H1 (cell line): ENCODE results near the gene MGAT5. TPM values are rescaled to one million over a fixed set of nuclear protein-coding genes. Genes with fewer than 3 reads are reported as not detected.

Experiments
- CTCF ChIA-PET: fragments of 300-600 bp; sonication (Branson Sonifier 250); formaldehyde crosslinking; loops from one replicate; lab custom pipeline; 2021; ENCODE audit not compliant: partially characterized antibody; lab: Charles Lee
- POLR2A ChIA-PET: fragments of 300-600 bp; sonication (Branson Sonifier 250); formaldehyde crosslinking; loops from one replicate; lab custom pipeline; 2021; ENCODE audit warnings: inconsistent platforms; ENCODE audit not compliant: partially characterized antibody; lab: Charles Lee
- DNase-seq, 2 experiments: peaks; one replicate each; pipeline versions ENCODE4 v3.0.0 to v3.0.0-alpha.2; 2010 to 2022; ENCODE audit warnings: low spot score in 2 of 2, low read depth in 1 of 2, mixed read lengths in 1 of 2
- FAIRE-seq: peaks from 2 replicates; lab custom pipeline; 2011; peaks lifted over from hg19 to GRCh38; lab: Jason Lieb, UNC
- H2AFZ ChIP-seq: 2 replicates; pipeline ENCODE4 v1.8.1; 2012; ENCODE audit warnings: low read length, inconsistent platforms
- H2AK5ac ChIP-seq: 2 replicates; pipeline ENCODE4 v1.6.1; 2013; ENCODE audit warnings: low read depth, low read length
- H2BK120ac ChIP-seq: replicated peaks from 2 replicates; pipeline ENCODE3; 2013; ENCODE audit warnings: low read depth, low read length, inconsistent platforms
- H2BK12ac ChIP-seq: 2 replicates; pipeline ENCODE4 v1.6.1; 2013; ENCODE audit warnings: low read depth, low read length
- H2BK15ac ChIP-seq: 2 replicates; pipeline ENCODE4 v1.6.1; 2013; ENCODE audit warnings: low read length
- H2BK20ac ChIP-seq: 2 replicates; pipeline ENCODE4 v1.6.1; 2013; ENCODE audit warnings: low read length
- H2BK5ac ChIP-seq: 2 replicates; pipeline ENCODE4 v1.6.1; 2013; ENCODE audit warnings: low read depth, low read length
- H3K14ac ChIP-seq: 2 replicates; pipeline ENCODE4 v1.6.1; 2013; ENCODE audit warnings: inconsistent platforms; ENCODE audit not compliant: insufficient read length
- H3K18ac ChIP-seq: 2 replicates; pipeline ENCODE4 v1.6.1; 2013; ENCODE audit warnings: low read length; ENCODE audit errors: extremely low read depth
- H3K23ac ChIP-seq: 2 replicates; pipeline ENCODE4 v1.6.1; 2013; ENCODE audit warnings: inconsistent platforms; ENCODE audit not compliant: insufficient read length
- H3K23me2 ChIP-seq: 2 replicates; pipeline ENCODE4 v1.6.1; 2013; ENCODE audit warnings: low read depth, low read length
- H3K27ac ChIP-seq: 2 replicates; pipeline ENCODE4 v1.6.1; 2011; ENCODE audit warnings: low read depth, low read length, inconsistent platforms
- H3K27me3 ChIP-seq, 4 experiments: replicated peaks in 1 of 4; 1 replicate in 1 of 4; 2 replicates in 3 of 4; pipeline versions ENCODE4 v1.6.1 to v1.8.1; 2011 to 2013; ENCODE audit warnings: low read length in 3 of 4, mild to moderate bottlenecking in 3 of 4, inconsistent platforms in 2 of 4, mixed read lengths in 2 of 4, moderate library complexity in 1 of 4; ENCODE audit not compliant: control insufficient read depth in 3 of 4, insufficient read depth in 3 of 4; ENCODE audit errors: extremely low read depth in 1 of 4
- H3K36me3 ChIP-seq, 4 experiments: 2 replicates each; pipeline versions ENCODE4 v1.6.1 to v1.8.1; 2011 to 2013; ENCODE audit warnings: mild to moderate bottlenecking in 4 of 4, low read length in 3 of 4, moderate library complexity in 2 of 4, control low read depth in 1 of 4, inconsistent platforms in 1 of 4; ENCODE audit not compliant: insufficient read depth in 4 of 4, control insufficient read depth in 2 of 4
- H3K4ac ChIP-seq: replicated peaks from 2 replicates; pipeline ENCODE3; 2013; ENCODE audit warnings: low read length, low read depth, mixed read lengths, inconsistent platforms; ENCODE audit not compliant: insufficient read length
- H3K4me1 ChIP-seq, 4 experiments: replicated peaks in 1 of 4; 1 replicate in 1 of 4; 2 replicates in 3 of 4; pipeline versions ENCODE4 v1.6.1 to v1.8.1; 2011 to 2013; ENCODE audit warnings: low read length in 3 of 4, inconsistent platforms in 2 of 4, mixed read lengths in 1 of 4; ENCODE audit not compliant: insufficient read depth in 4 of 4, control insufficient read depth in 3 of 4
- H3K4me2 ChIP-seq, 2 experiments: 2 replicates each; pipeline versions ENCODE4 v1.6.1 to v1.8.1; 2011 to 2013; ENCODE audit warnings: low read depth in 2 of 2, low read length in 2 of 2, control low read depth in 1 of 2, inconsistent platforms in 1 of 2, mild to moderate bottlenecking in 1 of 2; ENCODE audit not compliant: insufficient read depth in 1 of 2
- H3K4me3 ChIP-seq, 4 experiments: fragments of 200-600, 300-600 bp in 1 of 4; sonication (generic), shearing (Covaris generic), sonication (Bioruptor Twin) in 1 of 4; 2 replicates each; pipeline versions ENCODE4 v1.5.1 to v1.8.1; 2011 to 2016; ENCODE audit warnings: low read length in 4 of 4, low read depth in 3 of 4, control low read depth in 2 of 4, inconsistent platforms in 2 of 4, mild to moderate bottlenecking in 2 of 4, mixed read lengths in 1 of 4, moderate library complexity in 1 of 4; ENCODE audit not compliant: insufficient read depth in 2 of 4; ENCODE audit errors: extremely low read depth in 1 of 4
- H3K56ac ChIP-seq: replicated peaks from 2 replicates; pipeline ENCODE3; 2013; ENCODE audit warnings: low read depth, mild to moderate bottlenecking, mixed read lengths, low read length, inconsistent platforms; ENCODE audit not compliant: insufficient read length
- H3K79me1 ChIP-seq: 2 replicates; pipeline ENCODE4 v1.6.1; 2013; ENCODE audit warnings: low read depth, low read length, control low read depth
- H3K79me2 ChIP-seq, 2 experiments: 2 replicates each; pipeline versions ENCODE4 v1.6.1 to v1.8.1; 2012 to 2013; ENCODE audit warnings: low read length in 2 of 2, mild to moderate bottlenecking in 2 of 2, inconsistent platforms in 1 of 2; ENCODE audit not compliant: insufficient read depth in 2 of 2, control insufficient read depth in 1 of 2
- H3K9ac ChIP-seq, 4 experiments: replicated peaks in 1 of 4; 1 replicate in 1 of 4; 2 replicates in 3 of 4; pipeline versions ENCODE4 v1.6.1 to v1.8.1; 2011 to 2013; ENCODE audit warnings: low read depth in 3 of 4, low read length in 3 of 4, control low read depth in 2 of 4, mild to moderate bottlenecking in 2 of 4, moderate library complexity in 2 of 4, inconsistent platforms in 1 of 4; ENCODE audit errors: extremely low read depth in 1 of 4
- H3K9me3 ChIP-seq, 2 experiments: 2 replicates each; pipeline versions ENCODE4 v1.6.1 to v1.8.1; 2012 to 2013; ENCODE audit warnings: mild to moderate bottlenecking in 2 of 2, moderate library complexity in 2 of 2, control low read depth in 1 of 2, inconsistent platforms in 1 of 2, low read depth in 1 of 2, low read length in 1 of 2, mixed read lengths in 1 of 2; ENCODE audit not compliant: insufficient read depth in 2 of 2
- H4K20me1 ChIP-seq, 2 experiments: replicated peaks in 1 of 2; 2 replicates each; pipeline versions ENCODE3 to v1.8.1; 2011 to 2013; ENCODE audit warnings: inconsistent platforms in 2 of 2, low read length in 2 of 2, mild to moderate bottlenecking in 1 of 2; ENCODE audit not compliant: insufficient read depth in 2 of 2, control insufficient read depth in 1 of 2
- H4K5ac ChIP-seq: 2 replicates; pipeline ENCODE4 v1.6.1; 2013; ENCODE audit warnings: low read length, low read depth, mixed read lengths, inconsistent platforms; ENCODE audit not compliant: insufficient read length
- H4K8ac ChIP-seq: 2 replicates; pipeline ENCODE4 v1.8.0; 2013; ENCODE audit warnings: mild to moderate bottlenecking, moderate library complexity, low read length, inconsistent platforms; ENCODE audit not compliant: insufficient read depth; ENCODE audit errors: extremely low read depth
- H4K91ac ChIP-seq: replicated peaks from 2 replicates; pipeline ENCODE3; 2013; ENCODE audit warnings: low read length, mixed read lengths, inconsistent platforms; ENCODE audit not compliant: insufficient read length
- ASH2L ChIP-seq: fragments of 200-600, 300-600 bp; sonication (generic); IDR thresholded peaks from one replicate; pipeline ENCODE4 v1.7.1; 2017; ENCODE audit warnings: low read length
- BCL11A ChIP-seq, 2 experiments: IDR thresholded peaks; one replicate each; pipeline ENCODE4 v1.6.1; 2011; ENCODE audit warnings: low read depth in 2 of 2, low read length in 2 of 2, mild to moderate bottlenecking in 2 of 2
- JUND ChIP-seq: IDR thresholded peaks from 2 replicates; pipeline ENCODE4 v1.6.1; 2011; ENCODE audit warnings: mild to moderate bottlenecking, improper control_type of control experiment, low read length
- KDM4A ChIP-seq: IDR thresholded peaks from one replicate; pipeline ENCODE4 v1.7.1; 2012; ENCODE audit warnings: low read depth, mild to moderate bottlenecking, moderate library complexity, low read length, inconsistent platforms; ENCODE audit not compliant: severe bottlenecking
- POLR2AphosphoS5 ChIP-seq: IDR thresholded peaks from 2 replicates; pipeline ENCODE4 v1.6.1; 2011; ENCODE audit warnings: low read depth, low read length
- RAD21 ChIP-seq, 2 experiments: IDR thresholded peaks in 1 of 2; conservative IDR thresholded peaks in 1 of 2; 2 replicates each; pipeline ENCODE4 v1.6.1; 2011; ENCODE audit warnings: low read depth in 2 of 2, low read length in 2 of 2, improper control_type of control experiment in 1 of 2, inconsistent platforms in 1 of 2, mild to moderate bottlenecking in 1 of 2, moderate library complexity in 1 of 2
- RXRA ChIP-seq: IDR thresholded peaks from 2 replicates; pipeline ENCODE4 v1.6.1; 2011; ENCODE audit warnings: low read depth, mild to moderate bottlenecking, low read length, moderate library complexity; ENCODE audit not compliant: insufficient read depth
- SIN3A ChIP-seq, 2 experiments: IDR thresholded peaks in 1 of 2; conservative IDR thresholded peaks in 1 of 2; 2 replicates each; pipeline ENCODE4 v1.6.1; 2011 to 2012; ENCODE audit warnings: low read length in 2 of 2, improper control_type of control experiment in 1 of 2, low read depth in 1 of 2, mild to moderate bottlenecking in 1 of 2
- SIRT6 ChIP-seq: IDR thresholded peaks from one replicate; pipeline ENCODE4 v1.7.1; 2012; ENCODE audit warnings: low read length, inconsistent platforms
- SIX5 ChIP-seq: IDR thresholded peaks from 2 replicates; pipeline ENCODE4 v1.6.1; 2011; ENCODE audit warnings: mild to moderate bottlenecking, low read depth, low read length
- YY1 ChIP-seq: IDR thresholded peaks from 2 replicates; pipeline ENCODE4 v1.6.1; 2011; ENCODE audit warnings: low read depth, mild to moderate bottlenecking, low read length
- WGBS, 2 experiments: shearing (Covaris generic) in 1 of 2; methylation state at CpG; one replicate each; pipeline versions ENCODE4 v1.1.6 to v1.1.7; 2013 to 2015; ENCODE audit warnings: low lambda C conversion rate in 2 of 2, mixed read lengths in 2 of 2, inconsistent platforms in 1 of 2, low coverage in 1 of 2, missing lambda C conversion rate in 1 of 2; ENCODE audit not compliant: insufficient replicate concordance in 2 of 2, insufficient coverage in 1 of 2, insufficient read length in 1 of 2; ENCODE audit errors: extremely low coverage in 1 of 2, missing lambda C conversion rate in 1 of 2; 5-methylcytosine and 5-hydroxymethylcytosine counted together
- polyA plus RNA-seq, 7 experiments: library from polyadenylated mRNA; depleted of rRNA in 3 of 7; stranded (reverse) in 5 of 7; unstranded in 2 of 7; fragments of >200 nt in 5 of 7; fragments of 200-250 nt in 2 of 7; gene quantifications; 1 replicate in 5 of 7; 2 replicates in 1 of 7; 4 replicates in 1 of 7; pipeline versions ENCODE4 v1.2.1 to v1.2.3, GENCODE V29; 2011 to 2013; ENCODE audit warnings: missing spikeins in 2 of 7, mixed read lengths in 2 of 7
- total RNA-seq: library from RNA; stranded (reverse); fragmentation: NEBNext Ultra II Directional; extraction: Animal tissue kit (Norgen Biotek cat#: 25700); gene quantifications from 2 replicates; pipeline ENCODE4 v1.2.1, GENCODE V29; 2021
- TF ChIP-seq, protein P1 (sequence below): IDR thresholded peaks from 2 replicates; pipeline ENCODE4 v1.6.1; 2012; ENCODE audit warnings: inconsistent platforms

The MGAT5 gene
- total and polyA plus RNA-seq, 2 of the 8 experiments (the other 6 are each of a cell fraction or from before 2014, with no cell fraction given) = 11.2 to 49.2 TPM

DNA sequence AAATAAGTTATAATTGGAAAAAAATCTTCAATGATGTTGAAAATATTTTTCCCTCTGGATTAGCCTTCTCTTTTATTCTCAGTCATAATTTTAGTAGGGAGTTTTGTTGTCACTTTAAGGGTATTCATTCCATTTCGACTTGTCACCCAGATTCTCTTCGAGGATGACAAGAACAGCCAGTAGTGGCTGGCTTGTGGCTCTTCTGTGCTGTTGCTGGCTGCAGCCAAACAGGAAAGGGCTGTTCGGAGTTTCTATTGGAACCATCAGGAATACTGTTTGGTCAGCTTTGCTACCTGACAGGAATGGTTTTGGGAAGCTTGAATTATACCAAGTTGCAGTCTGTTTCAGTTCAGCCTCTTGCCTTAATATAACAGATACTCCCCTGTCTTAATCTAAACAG lies 41.6 kb downstream of the MGAT5 start:
- Histone ChIP-seq H3K4me3 (no peak overlapping the region), H3K9me3 (no peaks in the 10 kb centered on the region), H3K27me3 (no peaks in the 10 kb centered on the region), H2BK5ac (no peak overlapping the region), H3K4me1 (peaks cover 0 to 5% (median 0%) of the 10 kb centered on the region in 4 experiments; a peak in 2 of 7 replicates), H3K4me2 (no peak overlapping the region), H3K79me1 (no peaks in the 10 kb centered on the region; the same call in 1 of the 2 replicates), H3K9ac (no peak overlapping the region), H4K8ac (no peak overlapping the region), H2BK12ac (no peak overlapping the region), H3K18ac (no peak overlapping the region), H4K91ac (no peak overlapping the region), H3K14ac (no peak overlapping the region), H4K5ac (no peak overlapping the region), H3K23ac (no peak overlapping the region), H2BK120ac (no peak overlapping the region), H2AK5ac (no peak overlapping the region), H3K23me2 (no peaks in the 10 kb centered on the region), H2BK15ac (no peak overlapping the region), H3K79me2 (no peaks in the 10 kb centered on the region; a peak in 1 of 4 replicates), H2BK20ac (no peak overlapping the region), H3K36me3 (no peaks in the 10 kb centered on the region), H2AFZ (no peak overlapping the region), H3K4ac (no peak overlapping the region), H3K56ac (no peak overlapping the region), H4K20me1 (peaks cover 0 to 11% of the 10 kb centered on the region in 2 experiments), H3K27ac (no peak overlapping the region)
- ChIA-PET POLR2A (no interaction called here), CTCF (no interaction called here)
- no peak for FAIRE-seq
- WGBS, 2 experiments = 87% methylated on average over 3 of the region's 3 CpGs; no CpG with 5 or more reads in 1 of the 2 experiments
- DNase-seq = no peak
- TF ChIP-seq KDM4A = no peak
- TF ChIP-seq RXRA = no peak
- no peak for TF ChIP-seq ASH2L
- TF ChIP-seq BCL11A (IDR thresholded peaks at IDR 0.05; ENCODE audit: low read depth in 2 of 2, low read length in 2 of 2) = no peak
- no peak for TF ChIP-seq POLR2AphosphoS5
- TF ChIP-seq SIX5 = no peak
- TF ChIP-seq, protein P1, sequence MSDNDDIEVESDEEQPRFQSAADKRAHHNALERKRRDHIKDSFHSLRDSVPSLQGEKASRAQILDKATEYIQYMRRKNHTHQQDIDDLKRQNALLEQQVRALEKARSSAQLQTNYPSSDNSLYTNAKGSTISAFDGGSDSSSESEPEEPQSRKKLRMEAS = no peak
- no peak for TF ChIP-seq RAD21 (IDR thresholded peaks at IDR 0.05 in 1 of 2, conservative IDR thresholded peaks at IDR 0.05 in 1 of 2; ENCODE audit: low read depth in 2 of 2, low read length in 2 of 2)
- TF ChIP-seq JUND = no peak
- TF ChIP-seq SIN3A (conservative IDR thresholded peaks at IDR 0.05 in 1 of 2, IDR thresholded peaks at IDR 0.05 in 1 of 2; ENCODE audit: low read depth in 1 of 2, low read length in 2 of 2) = no peak
- no peak for TF ChIP-seq YY1
- no peak for TF ChIP-seq SIRT6
